ENCODE data around the gene AUTS2. TPM values are rescaled to one million over a fixed set of nuclear protein-coding genes. Genes with fewer than 3 reads are reported as not detected.

Gene AUTS2
- total and polyA plus RNA-seq, 9 of the 15 experiments (the other 6 are each of a cell fraction or from before 2014, with no cell fraction given), result 0.58 TPM; not detected in 8

GRCh38 chr7:70347463-70348254 is 749.4 kb downstream of the AUTS2 start:
- no peak for ATAC-seq

More at GRCh38 chr7:70347463-70348254, 749.4 kb downstream of the AUTS2 start:
- Histone ChIP-seq H3K4me1 (replicated peaks in 1 of 2; ENCODE audit: control insufficient read depth in 2 of 2, insufficient read depth in 2 of 2, low read length in 2 of 2) (no peaks in the 10 kb centered on the region), H3K9me3 (replicated peaks; ENCODE audit: control insufficient read depth, insufficient read depth, low read depth, low read length) (no peaks in the 10 kb centered on the region), H3K79me2 (ENCODE audit: control insufficient read depth, insufficient read depth, low read length) (no peaks in the 10 kb centered on the region), H3K9ac (ENCODE audit: insufficient read depth in 1 of 2, low read depth in 2 of 2, low read length in 2 of 2) (no peak overlapping the region), H3K4me3 (no peak overlapping the region), H2AFZ (ENCODE audit: low read depth, low read length) (no peak overlapping the region), H3K27ac (ENCODE audit: extremely low read depth, low read depth, low read length) (no peak overlapping the region), H3K36me3 (ENCODE audit: control insufficient read depth, insufficient read depth, low read length) (no peaks in the 10 kb centered on the region), H3K27me3 (ENCODE audit: control insufficient read depth in 2 of 2, insufficient read depth in 2 of 2, low read length in 2 of 2) (no peaks in the 10 kb centered on the region), H3K9me1 (ENCODE audit: control insufficient read depth, insufficient read depth, low read length) (no peaks in the 10 kb centered on the region), H3K4me2 (ENCODE audit: insufficient read depth, low read length) (no peak overlapping the region), H4K20me1 (replicated peaks; ENCODE audit: control insufficient read depth, insufficient read depth, low read length) (no peaks in the 10 kb centered on the region)
- FAIRE-seq (no peak), DNase-seq (ENCODE audit: extremely low read depth in 1 of 4, low spot score in 3 of 4) (no peak)
- BruUV-seq (replicated peaks), result no TSS peak
- WGBS (ENCODE audit: insufficient coverage, low coverage, missing lambda C conversion rate), result 3% methylated on average over 3 of the region's 3 CpGs
- intact Hi-C loops (cut with micrococcal nuclease), result no loop called here
- TF ChIP-seq SP2 (IDR thresholded peaks at IDR 0.05; ENCODE audit: extremely low read depth, low read depth, low read length, poor library complexity, severe bottlenecking) (no peak), BCL6 (CRISPR knock-in tag; IDR thresholded peaks at IDR 0.05) (no peak), HNRNPLL (IDR thresholded peaks at IDR 0.05; ENCODE audit: low read depth, low read length, poor library complexity, severe bottlenecking) (no peak), ZNF436 (CRISPR knock-in tag; IDR thresholded peaks at IDR 0.05) (no peak), NCOA2 (IDR thresholded peaks at IDR 0.05; ENCODE audit: partially characterized antibody in 2 of 2) (no peak), FOXK2 (conservative IDR thresholded peaks at IDR 0.05 in 1 of 2, IDR thresholded peaks at IDR 0.05 in 1 of 2; ENCODE audit: low read depth in 2 of 2) (no peak), BHLHE40 (IDR thresholded peaks at IDR 0.05; ENCODE audit: low read length) (no peak), BRF1 (IDR thresholded peaks at IDR 0.05; ENCODE audit: borderline replicate concordance, extremely low read depth, insufficient read length) (no peak), PTTG1 (tag; IDR thresholded peaks at IDR 0.05; ENCODE audit: low read depth) (no peak), NONO (IDR thresholded peaks at IDR 0.05; ENCODE audit: low read depth in 2 of 2, low read length in 1 of 2) (no peak), POLR2G (IDR thresholded peaks at IDR 0.05; ENCODE audit: low read depth, low read length) (no peak), TEAD1 (CRISPR knock-in tag; IDR thresholded peaks at IDR 0.05) (no peak), MEF2D (tag; conservative IDR thresholded peaks at IDR 0.05; ENCODE audit: low read depth) (no peak), NUFIP1 (IDR thresholded peaks at IDR 0.05; ENCODE audit: partially characterized antibody) (no peak), SPI1 (IDR thresholded peaks at IDR 0.05; ENCODE audit: borderline replicate concordance, low read depth, low read length) (no peak), ZBTB8A (IDR thresholded peaks at IDR 0.05; ENCODE audit: partially characterized antibody) (no peak), ZNF57 (CRISPR knock-in tag; IDR thresholded peaks at IDR 0.05) (no peak)
- POLR2A ChIA-PET, result no interaction called here
- in situ Hi-C loops (cut with MboI), result no loop called here
- CTCF ChIA-PET (ENCODE audit: low intra/inter-chr PET ratio), result no interaction called here
